HG03565 (cell line): Measurements from ENCODE around the gene CNOT1.
"Not testable (repeated sequence)": the region's sequence is repeated elsewhere in the genome, so short reads cannot be mapped to it uniquely, and the experiment has no call there.

Experiments used
- ATAC-seq: cut with Tn5 transposase; IDR thresholded peaks from one replicate; pipeline ENCODE4 v1.9.1; 2021; ENCODE audit warnings: mild to moderate bottlenecking, moderate library complexity; ENCODE audit not compliant: unreplicated experiment

The CNOT1 gene

DNA sequence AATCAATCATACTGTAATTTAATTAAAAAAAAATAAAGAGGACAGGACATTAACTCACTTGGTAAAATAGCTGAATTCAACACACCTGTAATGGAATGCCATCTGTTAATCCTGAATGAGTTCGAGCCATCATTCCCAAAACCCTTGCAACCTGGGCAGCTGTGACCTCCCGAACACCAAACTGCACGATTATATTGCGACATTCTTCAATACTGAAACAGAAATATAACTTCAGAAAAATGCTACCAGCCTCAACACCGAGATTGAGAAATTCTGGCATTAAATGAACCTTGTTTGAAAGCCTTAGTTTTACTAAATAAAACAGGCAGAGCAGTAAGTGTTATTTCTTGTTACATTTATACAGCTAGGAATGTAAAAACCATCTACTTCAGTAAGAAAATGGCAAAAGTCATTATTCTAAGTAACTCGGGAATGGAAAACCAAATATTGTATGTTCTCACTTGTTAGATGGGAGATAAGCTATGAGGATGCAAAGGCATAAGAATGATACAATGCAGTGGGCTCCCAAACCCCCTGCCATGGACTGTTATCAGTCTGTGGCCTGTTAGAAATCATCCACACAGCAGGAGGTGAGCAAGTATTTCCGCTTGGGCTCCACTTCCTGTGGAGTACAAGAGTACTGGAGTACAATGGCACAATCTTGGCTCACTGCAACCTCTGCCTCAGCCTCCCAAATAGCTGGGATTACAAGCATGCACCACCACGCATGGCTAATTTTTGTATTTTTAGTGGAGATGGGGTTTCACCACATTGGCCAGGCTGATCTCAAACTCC is 46.5 kb downstream of the CNOT1 start:
- no peak for ATAC-seq

- no peak for ATAC-seq
These were observed 47.5 kb downstream of the CNOT1 start for GRCh38 chr16:58582133-58582532.

- no peak for ATAC-seq
These were observed 50.0 kb downstream of the CNOT1 start for GRCh38 chr16:58579587-58579986.

- no peak for ATAC-seq
These were observed 51.0 kb downstream of the CNOT1 start for GRCh38 chr16:58578642-58579041.

DNA sequence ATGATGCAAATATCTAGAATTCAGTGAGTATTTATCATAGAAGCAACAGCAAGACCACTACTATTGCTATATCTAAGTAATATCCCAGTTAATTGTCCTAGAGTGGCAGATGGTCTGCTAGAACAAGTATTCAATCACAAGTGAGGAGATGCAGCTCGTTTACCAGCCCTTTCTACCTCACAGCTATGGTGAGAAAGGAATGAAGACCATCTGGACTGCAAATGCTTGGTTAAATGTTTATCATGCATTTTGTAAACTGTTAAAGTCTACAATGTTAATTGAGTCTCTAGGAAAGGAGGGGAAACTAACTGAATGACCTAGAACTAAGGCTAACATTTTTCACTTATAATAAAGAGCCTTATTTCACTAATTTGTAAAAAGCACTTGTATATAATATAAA is 52.5 kb downstream of the CNOT1 start:
- no peak for ATAC-seq

DNA sequence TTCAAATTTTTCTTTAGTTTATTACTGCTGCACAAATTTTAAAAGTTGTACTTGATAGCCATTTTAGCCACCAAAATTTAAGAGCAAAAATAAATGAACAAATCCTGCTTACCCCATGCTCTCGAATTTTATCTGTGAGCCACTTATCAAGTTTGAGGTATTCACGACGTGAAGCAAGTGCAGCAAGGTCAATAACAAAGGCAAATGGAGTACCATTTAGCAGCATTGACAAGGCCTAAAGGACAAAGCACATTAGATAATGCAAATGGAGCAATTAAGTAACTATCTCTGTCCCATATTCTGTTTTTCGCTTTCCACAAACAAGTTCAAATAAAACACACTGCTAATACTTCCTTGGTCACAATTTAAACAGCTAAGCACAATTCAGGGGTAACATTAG is 54.7 kb downstream of the CNOT1 start:
- ATAC-seq, result no peak

- not testable (repeated sequence) for ATAC-seq
These were observed 63.9 kb downstream of the CNOT1 start for GRCh38 chr16:58565697-58566096.

DNA sequence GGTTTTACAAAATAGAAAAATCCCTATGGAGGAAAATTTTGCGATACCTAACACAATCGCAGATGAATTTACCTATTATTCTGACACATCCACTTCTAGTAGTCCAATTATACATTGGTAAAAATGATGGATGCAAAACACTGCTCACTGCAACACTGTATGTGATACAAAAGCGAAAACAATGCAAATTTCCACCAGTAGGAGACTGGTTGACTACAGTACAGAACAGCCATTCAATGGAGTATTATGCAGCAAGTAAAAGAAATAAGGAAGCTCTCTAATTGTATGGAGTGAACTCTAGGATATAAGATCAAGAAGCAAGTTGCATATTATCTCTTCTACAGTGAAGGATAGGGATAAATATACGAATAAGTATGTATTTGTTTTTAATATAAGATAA is 65.9 kb downstream of the CNOT1 start:
- no peak for ATAC-seq

GRCh38 chr16:58563235-58563634 is 66.4 kb downstream of the CNOT1 start:
- ATAC-seq, result no peak

- ATAC-seq, result no peak
These were observed 72.9 kb downstream of the CNOT1 start for GRCh38 chr16:58556678-58557077.

DNA sequence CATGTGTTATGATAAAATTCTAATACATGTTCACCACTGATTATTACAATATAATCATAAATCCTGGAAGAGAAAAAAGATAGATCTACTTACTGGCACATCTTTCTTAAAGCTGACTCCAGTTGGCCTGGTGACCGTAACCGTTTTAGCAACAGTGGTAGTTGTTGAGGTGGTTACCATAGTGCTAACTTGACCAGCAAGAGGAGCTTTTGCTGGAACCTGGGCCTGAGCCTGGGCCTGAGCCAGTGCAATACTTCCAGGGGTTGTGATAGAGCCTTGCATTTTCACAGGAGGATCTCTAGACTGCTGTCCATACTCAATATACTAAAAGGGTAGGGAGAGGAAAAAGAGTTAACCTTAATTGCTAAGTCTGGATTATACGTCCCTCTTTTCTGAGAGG is 78.1 kb downstream of the CNOT1 start:
- ATAC-seq, result no peak

DNA sequence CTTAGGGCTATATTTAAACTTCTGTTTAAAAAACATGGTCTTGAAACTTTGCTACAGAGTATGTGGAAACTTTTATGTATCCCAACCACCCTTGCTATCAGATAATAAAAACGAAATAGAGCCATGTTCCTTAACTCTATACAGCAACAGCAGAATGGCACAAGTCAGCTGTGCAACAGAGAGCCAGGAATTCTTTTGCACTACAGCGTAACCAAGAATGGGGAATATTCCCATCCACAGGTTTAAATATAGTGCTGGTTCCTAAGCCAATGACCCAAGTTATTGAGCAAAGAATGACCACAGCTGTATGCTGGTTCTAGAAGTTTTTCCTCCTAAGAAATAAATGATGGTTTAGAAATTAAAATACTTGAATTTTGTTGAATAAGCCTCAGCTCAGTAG is 81.2 kb downstream of the CNOT1 start:
- no peak for ATAC-seq

GRCh38 chr16:58543685-58544084 is 85.9 kb downstream of the CNOT1 start:
- no peak for ATAC-seq

- no peak for ATAC-seq
These were observed 87.3 kb downstream of the CNOT1 start for GRCh38 chr16:58542291-58542690.

- ATAC-seq, result no peak
These were observed 87.9 kb downstream of the CNOT1 start for GRCh38 chr16:58541711-58542110.

DNA sequence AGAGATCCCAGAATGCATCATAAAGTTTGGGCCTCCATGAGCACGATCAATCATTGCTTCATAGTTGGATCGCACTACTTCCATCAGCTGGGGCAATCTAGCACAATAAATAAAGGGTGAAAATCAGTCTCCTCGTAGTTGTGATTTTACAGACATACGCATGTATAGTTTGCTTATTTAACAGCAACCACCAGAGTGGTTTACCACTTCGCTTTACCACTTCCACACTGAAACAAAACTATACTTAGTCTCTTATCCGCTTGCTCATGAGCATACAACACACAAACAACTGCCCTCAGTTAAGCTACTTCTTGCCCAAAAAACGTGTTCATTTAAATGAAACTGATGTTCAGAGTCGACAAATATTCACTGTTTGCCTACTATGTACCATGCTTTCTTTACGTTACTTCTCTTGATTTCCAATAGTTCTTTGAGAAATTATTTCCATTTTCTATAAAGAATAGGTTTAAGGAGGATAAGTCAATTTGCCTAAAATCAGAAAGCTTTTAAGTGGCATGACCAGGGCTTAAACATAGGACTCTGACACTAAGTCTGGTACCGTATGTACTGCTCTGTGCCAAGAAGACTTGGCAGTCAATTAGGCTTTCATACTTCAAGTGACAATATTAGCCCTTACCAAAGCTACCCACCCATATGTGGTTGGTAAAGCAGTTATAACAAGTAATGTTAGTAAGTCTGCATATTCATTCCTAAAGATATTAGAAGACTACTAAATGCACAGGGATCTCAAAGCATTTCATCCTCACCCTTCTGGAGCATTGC is 92.3 kb downstream of the CNOT1 start:
- no peak for ATAC-seq

GRCh38 chr16:58536278-58536677 is 93.3 kb downstream of the CNOT1 start:
- no peak for ATAC-seq

DNA sequence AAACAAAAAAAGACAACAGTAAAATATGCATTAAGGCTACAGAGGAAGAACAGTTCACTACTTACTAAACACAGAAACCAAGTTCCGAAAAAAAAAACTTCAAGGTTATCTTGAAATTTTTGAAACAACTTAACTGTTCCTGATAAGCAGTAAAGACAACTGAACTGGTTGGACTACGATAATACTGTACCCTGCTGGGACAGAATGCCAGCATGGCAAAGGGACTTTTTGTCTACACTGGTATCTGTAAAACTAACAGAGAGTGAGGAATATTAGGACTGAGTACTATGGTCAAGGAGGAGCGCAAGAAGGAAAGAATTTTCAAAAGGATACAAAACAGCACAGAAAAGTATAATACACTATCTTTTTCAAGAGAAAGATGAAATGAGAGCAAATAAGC is 94.5 kb downstream of the CNOT1 start:
- ATAC-seq, result no peak

- ATAC-seq, result no peak
These were observed 95.7 kb downstream of the CNOT1 start for GRCh38 chr16:58533751-58534470.

DNA sequence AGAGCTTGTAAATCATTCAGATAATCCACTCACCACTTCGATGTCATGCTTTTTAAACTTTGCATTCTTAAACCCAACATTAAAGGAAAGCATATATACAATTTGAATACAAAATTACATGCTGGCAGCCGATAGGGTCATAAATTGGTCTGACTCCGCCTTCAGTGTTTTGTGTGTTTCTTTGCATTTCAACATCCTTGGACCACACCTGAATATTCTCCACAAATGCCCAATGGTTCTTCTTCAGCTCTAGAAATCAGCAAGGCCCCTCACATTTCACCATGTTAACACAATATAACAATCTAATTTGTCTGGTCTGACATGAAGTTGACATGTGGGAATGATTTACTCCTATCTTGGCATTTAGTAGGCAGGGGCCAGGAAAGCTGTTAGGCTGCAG is 97.2 kb downstream of the CNOT1 start:
- ATAC-seq, result no peak

GRCh38 chr16:58530179-58530578 is 99.4 kb downstream of the CNOT1 start:
- no peak for ATAC-seq

DNA sequence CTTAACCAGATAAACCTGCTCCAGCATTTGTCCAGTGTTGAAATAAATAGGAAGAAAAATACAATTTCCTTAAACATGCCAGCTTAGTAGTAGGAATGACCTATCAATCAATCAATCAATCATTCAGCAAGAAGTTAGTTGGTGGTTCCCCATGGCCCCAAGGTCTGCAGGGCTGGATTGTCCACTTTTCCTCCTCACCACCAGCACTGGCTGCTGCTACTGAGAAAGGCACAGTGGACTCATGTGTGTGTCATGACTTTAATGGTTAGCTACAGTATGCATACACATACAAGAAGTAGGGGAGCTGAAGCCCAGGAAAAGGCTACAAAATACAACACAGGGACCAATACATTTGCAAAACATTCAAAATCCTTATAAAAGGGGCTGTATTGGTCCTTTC is 109.9 kb downstream of the CNOT1 start:
- ATAC-seq, result no peak
